Neural cell (in vitro differentiated cells): ENCODE data around the gene ERP44. TPM values are rescaled to one million over a fixed set of nuclear protein-coding genes. Genes with fewer than 3 reads are reported as not detected.

ENCODE experiments used
- H2AFZ ChIP-seq: fragments of 200-600, 300-800 bp; sonication (generic), shearing (Covaris generic); 2 replicates; pipeline ENCODE4 v1.6.0; 2014; ENCODE audit warnings: low read depth, mild to moderate bottlenecking, antibody characterized with exemption, low read length, moderate library complexity
- H3F3A ChIP-seq: fragments of 200-600 bp; shearing (Covaris generic); 2 replicates; pipeline ENCODE4 v1.6.1; 2016; ENCODE audit warnings: mild to moderate bottlenecking, moderate library complexity, mixed read lengths, antibody characterized with exemption, low read length; ENCODE audit not compliant: insufficient read depth, poor library complexity, severe bottlenecking
- H3K27ac ChIP-seq: fragments of 200-600, 300-800 bp; sonication (generic), shearing (Covaris generic); 2 replicates; pipeline ENCODE4 v1.5.1; 2014; ENCODE audit warnings: mild to moderate bottlenecking, low read length, moderate library complexity
- H3K27me3 ChIP-seq: fragments of 300-800, 200-600 bp; sonication (generic), shearing (Covaris generic); 2 replicates; pipeline ENCODE4 v1.6.0; 2014; ENCODE audit warnings: mild to moderate bottlenecking, low read depth, low read length, moderate library complexity; ENCODE audit not compliant: insufficient read depth
- H3K36me3 ChIP-seq: fragments of 300-800, 200-600 bp; sonication (generic), shearing (Covaris generic); 2 replicates; pipeline ENCODE4 v1.5.1; 2014; ENCODE audit warnings: mild to moderate bottlenecking, antibody characterized with exemption, low read length, moderate library complexity; ENCODE audit not compliant: insufficient read depth
- H3K4me2 ChIP-seq: fragments of 300-800, 200-600 bp; sonication (generic), shearing (Covaris generic); 2 replicates; pipeline ENCODE4 v1.6.0; 2014; ENCODE audit warnings: mild to moderate bottlenecking, low read length
- H3K4me3 ChIP-seq: fragments of 300-800, 200-600 bp; sonication (generic), shearing (Covaris generic); 2 replicates; pipeline ENCODE4 v1.5.1; 2014; ENCODE audit warnings: mild to moderate bottlenecking, low read length, moderate library complexity
- H3K79me2 ChIP-seq: fragments of 200-600 bp; shearing (Covaris generic); replicated peaks from 2 replicates; pipeline ENCODE4 v1.6.0; 2014; ENCODE audit warnings: mild to moderate bottlenecking, low read length, moderate library complexity; ENCODE audit not compliant: insufficient read depth
- H3K9ac ChIP-seq: fragments of 300-800, 200-600 bp; sonication (generic), shearing (Covaris generic); 2 replicates; pipeline ENCODE4 v1.6.1; 2016; ENCODE audit warnings: mild to moderate bottlenecking, low read length, mixed read lengths
- H3K9me2 ChIP-seq: fragments of 200-600 bp; shearing (Covaris generic); 2 replicates; pipeline ENCODE4 v1.6.1; 2016; ENCODE audit warnings: mild to moderate bottlenecking, low read length, mixed read lengths; ENCODE audit not compliant: insufficient read depth
- H3K9me3 ChIP-seq: fragments of 200-600, 300-800 bp; sonication (generic), shearing (Covaris generic); 2 replicates; pipeline ENCODE4 v1.6.1; 2016; ENCODE audit warnings: mild to moderate bottlenecking, mixed run types, low read length, moderate library complexity, mixed read lengths
- H4K20me1 ChIP-seq: fragments of 200-600 bp; shearing (Covaris generic); 2 replicates; pipeline ENCODE4 v1.6.1; 2016; ENCODE audit warnings: mild to moderate bottlenecking, mixed run types; ENCODE audit not compliant: insufficient read depth
- CTCF ChIP-seq: fragments of 450-650 bp; IDR thresholded peaks from 2 replicates; pipeline ENCODE4 v1.5.1; 2014; ENCODE audit warnings: antibody characterized with exemption, mild to moderate bottlenecking, moderate library complexity; ENCODE audit not compliant: poor library complexity, severe bottlenecking
- EP300 ChIP-seq: fragments of 450-650 bp; conservative IDR thresholded peaks from 2 replicates; pipeline ENCODE4 v1.6.1; 2014; ENCODE audit warnings: antibody characterized with exemption, mild to moderate bottlenecking, moderate library complexity; ENCODE audit not compliant: poor library complexity, severe bottlenecking
- EZH2 ChIP-seq: fragments of 200-600, 300-800 bp; shearing (Covaris generic), sonication (generic); IDR thresholded peaks from 2 replicates; pipeline ENCODE4 v1.6.1; 2014; ENCODE audit warnings: antibody characterized with exemption, low read length, borderline replicate concordance, mild to moderate bottlenecking; ENCODE audit not compliant: insufficient read depth, poor library complexity, severe bottlenecking
- MXI1 ChIP-seq: fragments of 450-650 bp; conservative IDR thresholded peaks from 2 replicates; pipeline ENCODE4 v1.6.1; 2014; ENCODE audit warnings: antibody characterized with exemption, mild to moderate bottlenecking; ENCODE audit not compliant: poor library complexity, severe bottlenecking
- POLR2AphosphoS5 ChIP-seq: IDR thresholded peaks from 2 replicates; pipeline ENCODE4 v1.6.1; 2012
- RAD21 ChIP-seq: fragments of 450-650 bp; conservative IDR thresholded peaks from 2 replicates; pipeline ENCODE4 v1.6.1; 2014; ENCODE audit warnings: antibody characterized with exemption, mild to moderate bottlenecking, moderate library complexity
- SMC3 ChIP-seq: fragments of 450-650 bp; conservative IDR thresholded peaks from 2 replicates; pipeline ENCODE4 v1.6.1; 2014; ENCODE audit warnings: antibody characterized with exemption, mild to moderate bottlenecking, moderate library complexity; ENCODE audit not compliant: poor library complexity
- TAF1 ChIP-seq: IDR thresholded peaks from 2 replicates; pipeline ENCODE4 v1.6.1; 2012; ENCODE audit warnings: low read depth
- polyA plus RNA-seq: library from polyadenylated mRNA; depleted of rRNA; stranded (reverse); fragments of >200 nt; gene quantifications from 2 replicates; pipeline ENCODE4 v1.2.3, GENCODE V29; 2014
- TF ChIP-seq, protein P1 (sequence below): IDR thresholded peaks from 2 replicates; pipeline ENCODE4 v1.6.1; 2012; ENCODE audit warnings: borderline replicate concordance

Gene ERP44
- polyA plus RNA-seq, 1 donor from 2014 or later = 30.6 TPM

DNA sequence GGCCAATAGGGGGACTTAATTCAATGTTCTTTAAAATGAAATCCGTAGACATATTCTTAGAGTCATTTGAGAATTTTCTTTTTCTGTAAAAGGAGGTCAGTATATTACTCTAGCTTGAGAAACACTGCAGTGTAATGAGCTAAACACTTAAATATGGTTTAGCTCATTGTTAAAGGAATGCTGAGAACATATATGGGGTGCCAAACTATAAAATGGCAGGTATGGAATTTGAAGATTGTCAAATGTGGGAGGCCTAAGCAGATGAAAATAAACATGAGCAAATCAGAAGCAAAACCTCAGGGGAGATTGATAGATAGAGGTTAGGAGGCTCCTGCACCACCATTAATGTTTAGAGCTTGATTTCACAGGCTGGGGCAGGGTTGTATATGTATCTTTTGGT, 134.5 kb downstream of the ERP44 start:
- no peaks in the 10 kb centered on the region for H3K27me3 ChIP-seq
- H3K4me3 ChIP-seq = no peak overlapping the region
- H3K9me3 ChIP-seq = no peaks in the 10 kb centered on the region
- no peaks in the 10 kb centered on the region for H3K36me3 ChIP-seq
- TF ChIP-seq MXI1 (no peak), RAD21 (no peak), EZH2 (no peak), CTCF (no peak), SMC3 (no peak), EP300 (no peak), POLR2AphosphoS5 (no peak), TAF1 (no peak)
- TF ChIP-seq, protein P1, sequence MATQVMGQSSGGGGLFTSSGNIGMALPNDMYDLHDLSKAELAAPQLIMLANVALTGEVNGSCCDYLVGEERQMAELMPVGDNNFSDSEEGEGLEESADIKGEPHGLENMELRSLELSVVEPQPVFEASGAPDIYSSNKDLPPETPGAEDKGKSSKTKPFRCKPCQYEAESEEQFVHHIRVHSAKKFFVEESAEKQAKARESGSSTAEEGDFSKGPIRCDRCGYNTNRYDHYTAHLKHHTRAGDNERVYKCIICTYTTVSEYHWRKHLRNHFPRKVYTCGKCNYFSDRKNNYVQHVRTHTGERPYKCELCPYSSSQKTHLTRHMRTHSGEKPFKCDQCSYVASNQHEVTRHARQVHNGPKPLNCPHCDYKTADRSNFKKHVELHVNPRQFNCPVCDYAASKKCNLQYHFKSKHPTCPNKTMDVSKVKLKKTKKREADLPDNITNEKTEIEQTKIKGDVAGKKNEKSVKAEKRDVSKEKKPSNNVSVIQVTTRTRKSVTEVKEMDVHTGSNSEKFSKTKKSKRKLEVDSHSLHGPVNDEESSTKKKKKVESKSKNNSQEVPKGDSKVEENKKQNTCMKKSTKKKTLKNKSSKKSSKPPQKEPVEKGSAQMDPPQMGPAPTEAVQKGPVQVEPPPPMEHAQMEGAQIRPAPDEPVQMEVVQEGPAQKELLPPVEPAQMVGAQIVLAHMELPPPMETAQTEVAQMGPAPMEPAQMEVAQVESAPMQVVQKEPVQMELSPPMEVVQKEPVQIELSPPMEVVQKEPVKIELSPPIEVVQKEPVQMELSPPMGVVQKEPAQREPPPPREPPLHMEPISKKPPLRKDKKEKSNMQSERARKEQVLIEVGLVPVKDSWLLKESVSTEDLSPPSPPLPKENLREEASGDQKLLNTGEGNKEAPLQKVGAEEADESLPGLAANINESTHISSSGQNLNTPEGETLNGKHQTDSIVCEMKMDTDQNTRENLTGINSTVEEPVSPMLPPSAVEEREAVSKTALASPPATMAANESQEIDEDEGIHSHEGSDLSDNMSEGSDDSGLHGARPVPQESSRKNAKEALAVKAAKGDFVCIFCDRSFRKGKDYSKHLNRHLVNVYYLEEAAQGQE = no peak
- H3K79me2 ChIP-seq = no peaks in the 10 kb centered on the region
- no peaks in the 10 kb centered on the region for H4K20me1 ChIP-seq
- no peak overlapping the region for H3K4me2 ChIP-seq
- no peak overlapping the region for H2AFZ ChIP-seq
- no peak overlapping the region for H3K9ac ChIP-seq
- no peaks in the 10 kb centered on the region for H3K9me2 ChIP-seq
- no peak overlapping the region for H3K27ac ChIP-seq
- H3F3A ChIP-seq = no peaks in the 10 kb centered on the region

DNA sequence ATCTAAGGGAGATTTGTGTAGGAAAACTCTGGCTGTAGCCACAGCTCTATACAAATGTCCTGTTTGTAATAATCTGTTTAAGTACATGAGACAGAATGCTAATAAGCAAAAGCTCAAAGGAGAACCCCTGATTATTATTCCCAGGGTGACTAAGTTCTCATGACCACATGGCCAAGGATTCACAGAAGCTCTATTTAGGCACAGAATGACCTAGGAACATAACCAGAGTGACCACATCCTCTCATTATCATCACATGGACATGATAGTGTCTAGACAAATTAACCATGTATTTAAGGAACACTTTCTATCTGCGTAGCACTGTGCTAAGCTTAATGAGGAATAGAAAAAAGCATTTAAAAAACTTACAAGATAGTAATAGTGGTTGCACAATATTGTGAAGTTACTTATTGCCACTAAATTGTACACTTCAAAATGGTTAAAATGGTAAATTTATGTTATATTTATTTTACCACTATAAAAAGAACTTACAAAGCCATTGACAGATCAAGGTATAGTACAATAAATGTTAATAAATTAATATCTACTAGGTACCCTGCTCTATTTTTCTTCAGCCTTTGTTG, 136.0 kb downstream of the ERP44 start:
- H2AFZ ChIP-seq = no peak overlapping the region
- no peak overlapping the region for H3K9ac ChIP-seq
- H3F3A ChIP-seq = no peaks in the 10 kb centered on the region
- H3K36me3 ChIP-seq = no peaks in the 10 kb centered on the region
- no peak for TF ChIP-seq CTCF
- no peak for TF ChIP-seq MXI1
- no peak for TF ChIP-seq RAD21
- no peak for TF ChIP-seq EZH2
- no peak for TF ChIP-seq POLR2AphosphoS5
- TF ChIP-seq EP300 = no peak
- TF ChIP-seq, protein P1 = no peak
- no peak for TF ChIP-seq TAF1
- H3K4me3 ChIP-seq = no peak overlapping the region
- H3K27ac ChIP-seq = no peak overlapping the region
- no peaks in the 10 kb centered on the region for H4K20me1 ChIP-seq
- H3K27me3 ChIP-seq = no peaks in the 10 kb centered on the region
- H3K9me3 ChIP-seq = no peaks in the 10 kb centered on the region
- no peaks in the 10 kb centered on the region for H3K79me2 ChIP-seq
- H3K4me2 ChIP-seq = no peak overlapping the region
- no peaks in the 10 kb centered on the region for H3K9me2 ChIP-seq
